GM21619 (cell line): ENCODE results near the gene ROMO1.
"Not testable (repeated sequence)": the region's sequence is repeated elsewhere in the genome, so short reads cannot be mapped to it uniquely, and the experiment has no call there.

Source experiments
- ATAC-seq: cut with Tn5 transposase; IDR thresholded peaks from one replicate; pipeline ENCODE4 v1.9.1; 2021; ENCODE audit not compliant: unreplicated experiment

ROMO1 gene

GRCh38 chr20:35709259-35709658 is 10.1 kb downstream of the ROMO1 start:
- ATAC-seq: no peak

GRCh38 chr20:35710039-35710438 is 10.8 kb downstream of the ROMO1 start:
- ATAC-seq: no peak

DNA sequence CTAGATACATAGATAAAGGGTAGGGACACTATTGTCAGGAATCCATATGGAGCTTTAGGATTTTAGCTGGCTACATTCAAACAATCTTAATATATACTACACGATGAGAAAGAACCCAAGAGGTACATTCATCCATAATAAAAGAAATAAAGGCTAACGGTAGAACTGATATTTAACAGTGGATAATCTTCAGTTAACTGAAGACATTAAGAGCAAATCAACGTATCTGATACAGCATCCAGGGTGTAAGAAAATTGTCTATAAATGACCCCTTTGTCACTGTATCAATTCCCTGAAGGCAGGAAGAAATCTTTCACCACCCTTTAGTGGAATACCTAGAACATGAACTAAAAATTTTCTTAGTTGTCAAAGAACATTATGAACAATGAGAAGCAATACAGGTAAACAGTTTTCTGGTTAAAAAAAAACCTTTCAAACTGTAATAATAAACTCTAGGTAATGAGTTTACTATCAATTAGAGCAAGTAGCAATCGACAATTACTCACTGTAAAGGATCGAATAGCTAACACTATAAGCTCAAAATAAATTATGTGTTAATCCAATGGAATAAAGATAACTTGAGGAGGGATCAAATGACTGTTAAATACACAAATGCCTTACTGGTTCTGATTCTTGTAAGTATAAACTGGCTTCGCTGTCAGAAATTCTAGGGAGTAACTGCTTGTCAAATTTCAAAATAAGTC is 11.8 kb downstream of the ROMO1 start:
- ATAC-seq: no peak

GRCh38 chr20:35711588-35712209 is 12.5 kb downstream of the ROMO1 start:
- no peak for ATAC-seq

DNA sequence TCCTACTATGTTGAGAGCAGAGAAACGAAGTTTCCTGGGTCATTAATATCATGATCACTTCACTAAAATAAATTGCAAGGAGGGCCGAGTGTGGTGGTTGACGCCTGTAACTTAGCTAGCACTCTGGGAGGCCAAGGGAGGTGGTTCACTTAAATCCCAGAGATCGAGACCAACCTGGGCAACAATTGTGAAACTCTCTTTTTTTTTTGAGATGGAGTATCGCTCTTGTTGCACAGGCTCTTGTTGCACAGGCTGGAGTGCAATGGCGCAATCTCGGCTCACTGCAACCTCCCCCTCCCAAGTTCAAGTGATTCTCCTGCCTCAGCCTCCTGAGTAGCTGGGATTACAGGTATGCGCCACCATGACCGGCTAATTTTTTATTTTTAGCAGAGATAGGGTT is 13.9 kb downstream of the ROMO1 start:
- ATAC-seq: not testable (repeated sequence)

- ATAC-seq: no peak
Measured at GRCh38 chr20:35714127-35714526, 14.9 kb downstream of the ROMO1 start.

DNA sequence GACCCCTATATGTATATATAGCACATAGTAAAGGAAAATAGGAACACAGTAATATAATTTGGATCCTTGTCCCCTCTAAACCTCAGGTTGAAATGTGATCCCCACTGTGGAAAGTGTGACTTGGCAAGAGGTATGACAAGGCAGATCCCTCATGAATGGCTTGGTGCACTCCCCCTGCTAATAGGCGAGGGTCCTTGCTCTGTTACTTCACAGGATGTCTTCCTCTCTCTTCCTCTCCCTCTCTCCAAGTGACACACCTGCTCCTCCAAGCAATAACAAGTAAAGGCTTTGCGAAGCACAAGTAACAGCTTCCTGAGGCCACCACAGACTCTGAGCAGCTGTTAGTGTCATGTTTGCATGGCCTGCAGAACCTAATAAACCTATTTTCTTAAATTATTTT is 16.4 kb downstream of the ROMO1 start:
- no peak for ATAC-seq

DNA sequence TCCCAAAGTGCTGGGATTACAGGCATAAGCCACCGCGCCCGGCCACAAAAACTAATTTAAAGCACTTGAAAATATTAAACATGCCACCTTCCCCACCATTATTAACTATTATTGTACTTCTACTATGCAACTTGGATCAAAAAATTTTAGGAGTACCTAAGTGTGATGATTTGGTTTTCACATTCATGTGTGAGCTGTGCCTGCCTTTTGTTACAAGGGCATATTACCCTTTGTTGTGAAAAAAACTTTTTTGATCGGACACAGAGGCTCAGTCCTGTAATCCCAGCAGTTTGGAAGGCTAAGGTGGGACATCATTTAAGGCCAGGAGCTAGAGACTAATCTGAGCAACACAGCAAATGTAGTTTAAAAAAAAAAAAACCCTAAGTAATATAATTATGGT is 17.1 kb downstream of the ROMO1 start:
- ATAC-seq: no peak

DNA sequence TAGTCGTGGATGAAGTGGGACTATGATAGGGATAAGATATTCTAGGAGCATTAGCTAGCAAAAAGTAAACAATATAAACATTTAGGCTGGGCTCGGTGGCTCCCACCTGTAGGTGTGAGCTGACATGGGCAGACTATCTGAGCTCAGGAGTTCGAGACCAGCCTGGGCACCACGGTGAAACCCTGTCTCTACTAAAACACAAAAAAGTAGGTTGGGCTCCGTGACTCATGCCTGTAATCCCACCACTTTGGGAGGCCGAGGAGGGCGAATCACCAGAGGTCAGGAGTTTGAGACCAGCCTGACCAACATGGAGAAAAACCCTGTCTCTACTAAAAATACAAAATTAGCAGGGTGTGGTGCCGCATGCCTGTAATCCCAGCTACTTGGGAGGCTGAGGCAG is 19.1 kb downstream of the ROMO1 start:
- not testable (repeated sequence) for ATAC-seq

DNA sequence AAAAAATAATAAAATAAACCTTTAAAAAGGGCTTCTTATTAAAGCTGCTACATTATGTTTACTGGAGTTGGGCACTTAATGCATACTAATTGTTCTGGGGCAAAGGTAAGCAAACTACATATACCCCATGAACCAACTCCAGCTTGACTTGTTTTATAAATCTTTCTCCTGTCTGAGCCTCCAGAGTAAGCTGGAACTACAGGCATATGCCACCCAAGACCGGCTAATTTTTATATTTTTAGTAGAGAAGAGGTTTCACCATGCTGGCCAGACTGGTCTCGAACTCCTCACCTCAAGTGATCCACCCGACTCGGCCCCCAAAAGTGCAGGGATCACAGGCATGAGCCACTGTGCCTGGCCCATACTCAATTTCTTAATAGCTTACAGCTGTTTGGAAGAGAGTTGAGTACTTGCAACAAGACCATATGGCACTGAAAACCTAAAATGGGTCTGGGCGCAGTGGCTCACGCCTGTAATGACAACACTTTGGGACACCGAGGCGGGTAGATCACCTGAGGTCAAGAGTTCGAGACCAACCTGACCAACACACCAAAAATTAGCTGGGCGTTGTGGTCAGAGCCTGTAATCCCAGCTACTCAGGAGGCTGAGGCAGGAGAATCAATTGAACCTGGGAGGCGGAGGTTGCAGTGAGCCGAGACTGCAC is 19.9 kb downstream of the ROMO1 start:
- no peak for ATAC-seq

- no peak for ATAC-seq
Measured at GRCh38 chr20:35719717-35720116, 20.5 kb downstream of the ROMO1 start.

- no peak for ATAC-seq
Measured at GRCh38 chr20:35720165-35721123, 21.2 kb downstream of the ROMO1 start.

DNA sequence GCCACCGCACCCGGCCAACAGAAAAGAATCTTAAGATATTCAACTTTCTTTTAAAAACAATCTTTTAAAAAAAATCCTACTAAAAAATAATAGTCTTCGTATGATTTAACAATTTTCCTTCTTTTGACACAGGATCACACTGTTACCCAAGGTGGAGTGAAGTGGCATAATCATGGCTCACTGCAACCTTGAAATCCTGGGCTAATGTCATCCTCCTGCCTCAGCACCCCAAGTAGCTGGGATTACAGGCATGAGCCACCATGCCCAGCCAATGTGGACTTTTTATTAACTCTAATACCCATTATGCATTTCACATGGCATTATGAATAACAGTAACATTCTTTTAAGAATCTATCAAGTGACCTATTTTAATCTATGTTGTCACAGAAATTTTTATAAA is 22.0 kb downstream of the ROMO1 start:
- no peak for ATAC-seq

- ATAC-seq: no peak
Measured at GRCh38 chr20:35721621-35722020, 22.4 kb downstream of the ROMO1 start.

- not testable (repeated sequence) for ATAC-seq
Measured at GRCh38 chr20:35723275-35723639, 24.1 kb downstream of the ROMO1 start.

GRCh38 chr20:35723652-35724320 is 24.6 kb downstream of the ROMO1 start:
- not testable (repeated sequence) for ATAC-seq

- no peak for ATAC-seq
Measured at GRCh38 chr20:35724321-35725230, 25.4 kb downstream of the ROMO1 start.

GRCh38 chr20:35726842-35727711 is 27.9 kb downstream of the ROMO1 start:
- ATAC-seq: no peak
